Brain microvascular endothelial cell (primary cell): ENCODE measurements around the gene GPC5.

Source experiments
- DNase-seq: peaks from one replicate; pipeline ENCODE4 v3.0.0-alpha.2; 2020
- H3K27ac ChIP-seq: fragments of 250-450 bp; sonication (Bioruptor Pico); 2 replicates; pipeline ENCODE4 v1.5.1; 2020; ENCODE audit warnings: mild to moderate bottlenecking, moderate library complexity
- H3K27me3 ChIP-seq: fragments of 250-450 bp; sonication (Bioruptor Pico); replicated peaks from 2 replicates; pipeline ENCODE4 v1.5.1; 2020; ENCODE audit warnings: mild to moderate bottlenecking
- H3K36me3 ChIP-seq: fragments of 250-450 bp; sonication (Bioruptor Pico); replicated peaks from 2 replicates; pipeline ENCODE4 v1.5.1; 2020; ENCODE audit warnings: mild to moderate bottlenecking
- H3K4me3 ChIP-seq: 2 replicates; pipeline ENCODE4 v1.5.1; 2011; ENCODE audit warnings: low read depth, mild to moderate bottlenecking, control low read depth, low read length, moderate library complexity
- CTCF ChIP-seq: IDR thresholded peaks from 2 replicates; pipeline ENCODE4 v1.5.1; 2011; ENCODE audit warnings: low read depth, mild to moderate bottlenecking, moderate library complexity, low read length, control low read depth, inconsistent platforms; ENCODE audit errors: missing control alignments
- in situ Hi-C: cut with HindIII; loops from 2 replicates; pipeline ENCODE4 v1.10.0; 2017; ENCODE audit warnings: low sequenced_read_pairs, low pct_ligation_motif_present

Gene GPC5

GRCh38 chr13:92177966-92178365 is 779.5 kb downstream of the GPC5 start:
- H3K4me3 ChIP-seq, result no peak overlapping the region
- no peak for DNase-seq
- no peaks in the 10 kb centered on the region for H3K27me3 ChIP-seq
- no peaks in the 10 kb centered on the region for H3K36me3 ChIP-seq
- TF ChIP-seq CTCF, result no peak
- in situ Hi-C loops, result no loop called here
- no peak overlapping the region for H3K27ac ChIP-seq

- Histone ChIP-seq H3K4me3 (no peak overlapping the region), H3K27ac (no peak overlapping the region), H3K36me3 (no peaks in the 10 kb centered on the region), H3K27me3 (no peaks in the 10 kb centered on the region)
- DNase-seq, result no peak
- no peak for TF ChIP-seq CTCF
- in situ Hi-C loops, result no loop called here
Measured at GRCh38 chr13:92179223-92179622, 780.8 kb downstream of the GPC5 start.

GRCh38 chr13:92187378-92187989 is 789.1 kb downstream of the GPC5 start:
- peak; percentile 82 for TF ChIP-seq CTCF
- DNase-seq, result peak; percentile 35
- H3K36me3 ChIP-seq, result no peaks in the 10 kb centered on the region
- in situ Hi-C loops, result no loop called here
- no peak overlapping the region for H3K4me3 ChIP-seq
- H3K27ac ChIP-seq, result no peak overlapping the region
- H3K27me3 ChIP-seq, result no peaks in the 10 kb centered on the region

DNA sequence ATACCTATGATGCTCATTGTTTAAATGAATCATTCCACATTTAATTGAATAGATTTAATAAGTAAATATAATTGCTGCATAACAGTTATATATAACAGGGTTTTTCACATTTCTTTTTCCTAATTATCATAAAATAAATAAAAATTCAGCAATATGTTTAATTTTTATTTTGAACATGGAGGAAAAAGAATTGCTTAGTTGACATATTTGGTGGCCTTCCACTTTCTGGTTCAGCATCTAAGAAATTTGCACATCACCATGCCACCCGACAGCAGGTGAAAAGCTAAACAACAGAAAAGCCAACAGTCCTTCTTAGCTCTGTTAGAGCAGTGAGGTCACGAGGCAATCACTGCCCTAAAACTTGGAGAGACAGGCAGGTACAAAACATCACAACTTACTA is 790.2 kb downstream of the GPC5 start:
- Histone ChIP-seq H3K36me3 (no peaks in the 10 kb centered on the region), H3K27ac (no peak overlapping the region), H3K27me3 (no peaks in the 10 kb centered on the region), H3K4me3 (no peak overlapping the region)
- no peak for TF ChIP-seq CTCF
- DNase-seq, result no peak
- in situ Hi-C loops, result no loop called here

DNA sequence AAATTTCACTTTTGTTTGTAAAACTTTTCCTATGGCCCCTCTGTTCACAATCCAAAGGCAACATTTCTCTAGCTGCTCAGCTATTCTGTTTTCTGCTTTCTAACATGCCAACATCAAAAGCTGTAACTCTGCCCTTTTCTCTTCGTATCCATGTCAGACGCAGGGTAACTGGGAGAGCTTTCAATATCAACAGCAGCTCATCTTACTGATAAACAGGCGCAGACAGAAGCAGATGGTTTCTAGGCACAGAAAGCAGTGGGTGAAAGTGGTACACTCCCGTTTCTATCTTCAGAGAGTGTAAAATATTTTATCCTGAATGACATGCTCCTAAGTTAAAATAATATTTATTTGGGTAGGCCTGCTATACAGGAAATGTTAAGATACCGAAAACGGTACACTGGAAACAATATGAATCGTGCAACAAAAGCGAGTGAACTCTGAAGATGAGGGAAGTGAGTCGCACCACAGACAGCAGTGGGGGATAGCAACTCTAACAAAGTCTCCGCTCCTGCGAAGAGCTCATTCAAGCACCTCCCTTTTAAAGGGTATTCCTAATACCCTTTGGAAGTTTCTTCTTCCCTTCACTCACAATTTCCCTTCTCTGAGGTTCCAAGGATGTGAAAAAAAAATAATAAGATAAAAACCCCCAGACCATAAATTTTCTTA is 798.3 kb downstream of the GPC5 start:
- peak; percentile 23 for DNase-seq
- Histone ChIP-seq H3K27ac (peak overlapping the region; percentile 6), H3K27me3 (no peaks in the 10 kb centered on the region), H3K36me3 (no peaks in the 10 kb centered on the region), H3K4me3 (peak overlapping the region; percentile 7)
- in situ Hi-C loops, result no loop called here
- no peak for TF ChIP-seq CTCF

DNA sequence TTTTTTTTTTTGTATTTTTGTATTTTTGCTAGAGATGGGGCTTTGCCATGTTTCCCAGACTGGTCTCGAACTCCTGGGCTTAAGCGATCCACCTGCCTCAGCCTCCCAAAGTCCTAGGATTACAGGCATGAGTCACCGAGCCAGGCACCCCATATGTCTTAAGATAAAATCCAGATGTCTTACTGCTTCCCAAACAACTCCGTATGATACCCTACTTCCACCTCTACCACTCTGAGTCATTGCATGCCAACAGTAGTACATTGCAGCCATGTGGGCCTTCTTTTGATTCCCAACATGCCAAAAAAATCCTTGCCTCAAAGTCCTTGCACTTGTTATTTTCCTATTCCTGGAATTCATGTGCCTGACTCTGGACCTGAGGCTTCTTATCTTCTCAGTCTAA is 799.2 kb downstream of the GPC5 start:
- no peak for TF ChIP-seq CTCF
- H3K36me3 ChIP-seq, result no peaks in the 10 kb centered on the region
- DNase-seq, result peak; percentile 7
- no peaks in the 10 kb centered on the region for H3K27me3 ChIP-seq
- no peak overlapping the region for H3K27ac ChIP-seq
- in situ Hi-C loops, result no loop called here
- H3K4me3 ChIP-seq, result no peak overlapping the region
